D721Med (cell line): ENCODE results near the gene PNPLA3.

Source experiments
- DNase-seq: peaks from one replicate; pipeline ENCODE4 v3.0.0; 2011; ENCODE audit warnings: low spot score; ENCODE audit not compliant: insufficient read length
- FAIRE-seq: peaks from 2 replicates; lab custom pipeline; 2011; peaks lifted over from hg19 to GRCh38; lab: Jason Lieb, UNC
- TF ChIP-seq, protein P1 (sequence below): IDR thresholded peaks from 2 replicates; pipeline ENCODE4 v1.5.1; 2012; ENCODE audit warnings: mild to moderate bottlenecking, control low read depth; ENCODE audit not compliant: insufficient read depth; ENCODE audit errors: missing control alignments

PNPLA3 gene

DNA sequence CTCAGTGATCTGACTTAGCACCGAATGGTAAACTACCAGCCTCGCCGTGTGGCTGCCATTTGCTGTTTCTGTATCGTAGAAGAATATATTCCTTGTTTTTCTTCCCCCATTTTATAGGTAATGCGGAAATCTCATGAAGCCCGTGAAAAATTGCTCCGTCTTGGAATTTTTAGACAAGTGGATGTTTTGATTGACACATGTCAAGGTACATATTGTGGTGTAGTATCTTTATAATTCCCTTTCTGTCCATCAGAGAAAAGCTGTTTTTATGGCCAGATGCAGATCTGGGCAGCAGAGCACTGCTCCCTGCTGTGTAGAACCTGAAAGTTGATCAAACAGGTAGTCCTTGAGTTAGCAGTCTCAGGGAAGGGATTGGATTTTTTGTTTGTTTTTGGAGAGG, 45.0 kb downstream of the PNPLA3 start:
- no peak for FAIRE-seq
- DNase-seq = no peak
- TF ChIP-seq, protein P1, sequence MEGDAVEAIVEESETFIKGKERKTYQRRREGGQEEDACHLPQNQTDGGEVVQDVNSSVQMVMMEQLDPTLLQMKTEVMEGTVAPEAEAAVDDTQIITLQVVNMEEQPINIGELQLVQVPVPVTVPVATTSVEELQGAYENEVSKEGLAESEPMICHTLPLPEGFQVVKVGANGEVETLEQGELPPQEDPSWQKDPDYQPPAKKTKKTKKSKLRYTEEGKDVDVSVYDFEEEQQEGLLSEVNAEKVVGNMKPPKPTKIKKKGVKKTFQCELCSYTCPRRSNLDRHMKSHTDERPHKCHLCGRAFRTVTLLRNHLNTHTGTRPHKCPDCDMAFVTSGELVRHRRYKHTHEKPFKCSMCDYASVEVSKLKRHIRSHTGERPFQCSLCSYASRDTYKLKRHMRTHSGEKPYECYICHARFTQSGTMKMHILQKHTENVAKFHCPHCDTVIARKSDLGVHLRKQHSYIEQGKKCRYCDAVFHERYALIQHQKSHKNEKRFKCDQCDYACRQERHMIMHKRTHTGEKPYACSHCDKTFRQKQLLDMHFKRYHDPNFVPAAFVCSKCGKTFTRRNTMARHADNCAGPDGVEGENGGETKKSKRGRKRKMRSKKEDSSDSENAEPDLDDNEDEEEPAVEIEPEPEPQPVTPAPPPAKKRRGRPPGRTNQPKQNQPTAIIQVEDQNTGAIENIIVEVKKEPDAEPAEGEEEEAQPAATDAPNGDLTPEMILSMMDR = no peak

DNA sequence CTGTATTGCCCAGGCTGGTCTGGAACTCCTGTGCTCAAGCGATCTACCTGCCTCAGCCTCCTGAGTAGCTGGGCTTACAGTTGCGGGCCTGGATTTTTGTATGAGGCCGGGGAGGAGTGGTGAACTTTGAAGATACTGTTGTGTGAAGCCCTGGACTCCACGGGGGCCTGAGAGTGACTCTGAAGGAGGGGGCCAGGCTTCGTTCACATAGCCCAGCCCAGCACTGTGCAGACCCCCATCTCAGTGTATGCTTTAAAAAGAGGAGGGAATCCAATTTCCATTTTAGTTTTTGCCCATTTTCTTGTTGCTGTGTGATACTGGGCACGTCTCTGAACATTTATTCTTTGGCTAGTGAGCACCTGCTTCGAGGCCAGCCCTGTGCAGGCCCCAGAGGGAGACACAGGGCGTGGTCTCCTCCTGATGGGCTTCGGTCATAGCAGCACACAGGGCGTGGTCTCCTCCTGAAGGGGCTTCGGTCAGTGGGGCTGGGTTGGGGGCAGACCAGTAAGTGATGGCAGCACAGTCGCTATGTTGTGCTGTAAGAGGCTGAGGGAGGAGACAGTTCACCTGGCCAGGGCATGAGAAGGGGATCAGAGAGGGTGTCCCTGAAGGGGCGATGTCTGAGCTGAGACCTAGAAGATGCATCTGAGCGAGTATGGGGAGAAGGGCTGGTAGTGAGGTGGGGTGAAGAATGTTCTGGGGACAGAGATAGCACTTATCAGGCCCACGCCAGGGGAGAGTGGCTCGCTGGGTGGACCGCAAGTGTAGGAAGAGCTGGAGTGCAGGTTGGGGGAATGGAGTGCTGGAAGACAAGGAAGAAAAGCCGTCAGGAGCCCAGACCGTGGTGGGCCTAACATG, 45.6 kb downstream of the PNPLA3 start:
- DNase-seq (no peak), FAIRE-seq (no peak)

DNA sequence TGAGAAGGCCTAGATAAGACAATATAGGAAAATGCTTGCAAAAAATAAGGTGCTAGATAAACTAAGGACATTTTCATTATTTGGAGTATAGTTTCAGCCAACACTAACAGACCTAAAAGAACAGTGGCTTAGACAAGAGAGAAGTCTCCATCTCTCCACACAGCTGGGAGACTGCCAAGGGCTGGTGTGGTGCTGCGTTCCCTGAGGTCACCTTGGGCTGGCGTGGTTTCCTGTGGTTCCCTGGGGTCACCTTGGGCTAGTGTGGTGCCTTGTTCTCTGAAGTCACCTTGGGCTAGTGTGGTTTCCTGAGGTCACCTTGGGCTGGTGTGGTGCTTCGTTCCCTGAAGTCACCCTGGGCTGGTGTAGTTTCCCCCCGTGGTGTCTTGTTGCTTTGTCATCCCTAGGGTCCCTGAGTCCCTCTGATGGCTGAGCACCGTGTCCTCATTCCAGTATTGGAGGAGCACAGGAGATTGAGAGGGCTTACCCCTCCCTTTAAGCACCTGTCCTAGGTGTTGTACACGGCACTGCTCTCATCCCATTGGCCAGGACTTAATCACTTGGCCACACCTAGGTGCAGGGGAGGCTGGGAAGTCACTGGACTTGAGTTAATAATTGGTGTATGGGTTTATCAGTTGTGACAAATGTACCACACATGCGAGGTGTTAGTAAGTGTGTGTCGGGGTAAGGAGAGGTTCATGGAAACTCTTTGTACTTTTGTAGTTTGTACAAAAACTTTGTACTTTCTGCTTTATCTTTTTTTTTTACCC, 46.6 kb downstream of the PNPLA3 start:
- DNase-seq (no peak), FAIRE-seq (no peak)
- TF ChIP-seq, protein P1 = no peak

More for the DNA sequence above, 45.6 kb downstream of the PNPLA3 start:
- TF ChIP-seq, protein P1 = no peak

DNA sequence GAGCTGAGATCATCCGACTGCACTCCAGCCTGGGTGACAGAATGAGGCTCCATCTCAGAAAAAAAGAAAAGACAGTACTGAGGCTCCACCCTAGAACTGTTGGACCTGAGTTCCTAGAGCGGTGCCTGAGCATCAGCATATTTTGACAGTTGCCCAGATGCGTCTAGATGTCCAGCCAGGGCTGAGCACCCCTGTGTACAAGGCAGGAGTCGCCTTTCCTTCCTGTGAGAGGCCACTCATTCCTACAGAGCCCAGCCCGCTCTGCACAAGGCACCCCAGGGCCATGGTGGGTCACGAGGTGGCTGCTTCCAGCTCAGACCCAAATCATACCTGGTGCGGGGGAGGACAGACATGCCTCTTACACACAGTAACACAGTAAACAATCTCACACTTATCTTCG, 47.5 kb downstream of the PNPLA3 start:
- TF ChIP-seq, protein P1 = no peak
- FAIRE-seq (no peak), DNase-seq (no peak)

DNA sequence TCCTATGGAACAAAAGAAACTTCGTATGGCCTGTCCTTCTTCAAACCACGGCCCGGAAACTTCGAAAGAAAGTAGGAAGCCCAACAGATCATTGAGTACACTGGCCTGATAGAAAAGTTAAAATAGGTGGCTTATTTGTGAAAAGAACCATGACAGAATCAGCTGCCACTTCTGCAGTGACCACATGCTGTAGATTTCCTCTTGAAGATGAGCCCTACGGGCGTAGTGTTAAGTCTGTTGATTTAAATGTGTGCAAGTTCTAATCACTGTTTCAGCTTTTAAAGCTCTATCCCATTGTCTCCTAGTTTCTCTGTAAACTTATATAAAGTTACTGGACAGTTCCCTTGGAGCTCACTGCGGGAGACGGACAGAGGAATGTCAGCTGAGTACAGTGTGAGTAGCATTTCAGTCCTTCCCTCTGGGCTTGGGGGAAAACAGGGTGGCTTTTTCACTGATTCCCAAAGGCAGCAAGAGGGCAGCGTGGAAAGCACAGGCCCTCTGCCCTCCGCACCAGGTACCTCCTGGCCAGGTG, 49.4 kb downstream of the PNPLA3 start:
- TF ChIP-seq, protein P1 = no peak
- no peak for DNase-seq
- FAIRE-seq = no peak

DNA sequence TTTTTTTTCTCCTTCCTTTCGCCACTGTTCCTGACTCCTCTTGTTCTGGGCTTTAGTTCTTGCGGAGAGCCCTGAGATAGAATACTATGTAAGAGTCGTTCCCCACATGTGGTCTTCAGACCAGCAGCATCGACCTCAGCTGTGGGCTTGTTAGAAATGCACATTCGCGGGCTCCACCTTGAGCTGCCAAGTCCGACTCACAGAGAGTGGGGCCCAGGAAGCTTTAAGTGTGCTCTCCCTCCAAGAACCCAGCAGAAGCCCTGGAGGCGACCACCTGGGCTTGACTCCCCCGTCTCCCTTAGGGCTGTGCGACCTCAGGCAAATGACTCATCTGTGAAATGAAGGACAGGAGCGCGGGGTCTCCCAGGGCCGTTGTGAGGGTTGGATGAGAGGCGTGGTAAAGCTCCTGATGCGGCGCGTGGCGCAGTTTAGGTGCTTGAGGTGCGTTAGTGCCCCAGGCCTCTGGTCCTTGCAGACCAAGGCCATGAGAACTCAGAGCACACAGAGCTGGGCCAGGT, 50.5 kb downstream of the PNPLA3 start:
- DNase-seq = no peak
- TF ChIP-seq, protein P1 = no peak
- FAIRE-seq = no peak
